Measurements from ENCODE around the gene ATP8B4.

DNA sequence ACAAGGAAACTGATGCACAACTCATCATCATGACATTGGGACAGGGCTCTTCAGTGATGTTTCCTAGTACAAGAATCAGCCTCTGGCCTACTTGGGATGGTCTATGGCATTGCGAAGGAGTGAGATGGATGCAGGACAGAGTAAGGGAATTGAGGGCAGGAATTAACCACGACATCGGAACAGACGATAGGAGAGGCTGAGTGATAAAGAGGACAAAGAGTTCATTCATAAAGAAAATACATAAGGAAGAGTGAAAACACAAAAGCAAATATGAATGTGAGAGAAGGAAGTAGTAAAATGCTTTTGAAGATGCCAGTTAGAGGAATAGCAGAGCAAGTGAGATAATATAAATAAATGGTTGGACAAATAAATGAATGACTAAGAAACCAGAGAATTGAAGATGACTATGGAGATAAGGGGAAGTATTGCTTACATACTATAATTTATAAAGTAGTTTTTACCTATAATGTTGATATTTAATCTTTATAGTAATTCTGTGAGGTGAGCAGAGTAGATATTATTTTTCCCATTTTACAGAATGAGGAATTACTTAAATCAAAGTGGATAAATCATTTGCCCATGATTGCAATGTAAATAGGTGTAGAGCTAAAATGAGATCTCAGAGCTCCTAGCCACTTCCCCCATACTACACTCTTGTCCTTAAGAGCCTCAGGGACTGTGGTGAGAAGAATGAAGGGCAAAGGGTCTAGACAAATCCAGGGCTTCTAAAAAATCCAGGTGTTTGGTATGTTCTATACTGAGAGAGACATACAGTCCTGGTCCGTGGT lies 294.9 kb downstream of the ATP8B4 start:
- TF ChIP-seq, protein P1, sequence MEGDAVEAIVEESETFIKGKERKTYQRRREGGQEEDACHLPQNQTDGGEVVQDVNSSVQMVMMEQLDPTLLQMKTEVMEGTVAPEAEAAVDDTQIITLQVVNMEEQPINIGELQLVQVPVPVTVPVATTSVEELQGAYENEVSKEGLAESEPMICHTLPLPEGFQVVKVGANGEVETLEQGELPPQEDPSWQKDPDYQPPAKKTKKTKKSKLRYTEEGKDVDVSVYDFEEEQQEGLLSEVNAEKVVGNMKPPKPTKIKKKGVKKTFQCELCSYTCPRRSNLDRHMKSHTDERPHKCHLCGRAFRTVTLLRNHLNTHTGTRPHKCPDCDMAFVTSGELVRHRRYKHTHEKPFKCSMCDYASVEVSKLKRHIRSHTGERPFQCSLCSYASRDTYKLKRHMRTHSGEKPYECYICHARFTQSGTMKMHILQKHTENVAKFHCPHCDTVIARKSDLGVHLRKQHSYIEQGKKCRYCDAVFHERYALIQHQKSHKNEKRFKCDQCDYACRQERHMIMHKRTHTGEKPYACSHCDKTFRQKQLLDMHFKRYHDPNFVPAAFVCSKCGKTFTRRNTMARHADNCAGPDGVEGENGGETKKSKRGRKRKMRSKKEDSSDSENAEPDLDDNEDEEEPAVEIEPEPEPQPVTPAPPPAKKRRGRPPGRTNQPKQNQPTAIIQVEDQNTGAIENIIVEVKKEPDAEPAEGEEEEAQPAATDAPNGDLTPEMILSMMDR (conservative IDR thresholded peaks at IDR 0.05 in 1 of 2, IDR thresholded peaks at IDR 0.05 in 1 of 2; ENCODE audit: low read depth in 1 of 2, low read length in 2 of 2) = no peak
- no peak for TF ChIP-seq EZH2 (IDR thresholded peaks at IDR 0.05; ENCODE audit: low read length, missing control alignments)
